Measurements from ENCODE around the gene CDH16. TPM values are rescaled to one million over a fixed set of nuclear protein-coding genes. Genes with fewer than 3 reads are reported as not detected.

The CDH16 gene
- total and polyA plus RNA-seq, 2 experiments from 2014 or later = not detected

GRCh38 chr16:66913711-66914110, 5.0 kb downstream of the CDH16 start (continued):
- TF ChIP-seq ZNF462 (CRISPR knock-in tag; IDR thresholded peaks at IDR 0.05) (no peak), EZH2 (IDR thresholded peaks at IDR 0.05; ENCODE audit: low read depth, unreplicated experiment) (no peak)

GRCh38 chr16:66913081-66913480, 5.6 kb downstream of the CDH16 start:
- Mint-ChIP-seq H3K9me3 (no peaks in the 10 kb centered on the region; the same call in 2 of the 3 replicates), H3K27me3 (ENCODE audit: insufficient read depth, low read depth, poor library complexity) (peaks cover 12% of the 10 kb centered on the region), H3K36me3 (ENCODE audit: low read depth) (no peaks in the 10 kb centered on the region), H3K4me1 (no peaks in the 10 kb centered on the region), H3K27ac (no peak overlapping the region), H3K4me3 (no peak overlapping the region)
- no peaks in the 10 kb centered on the region for H3K4me1 ChIP-seq (ENCODE audit: insufficient read depth)
- ATAC-seq = peak; percentile 87
- peak; percentile 75 for DNase-seq (ENCODE audit: low spot score)
- H3K4me3 ChIP-seq = no peak overlapping the region
- H3K27ac ChIP-seq (ENCODE audit: low read depth) = no peak overlapping the region
- H3K27me3 ChIP-seq (ENCODE audit: insufficient read depth) = no peaks in the 10 kb centered on the region
- H3K9me2 ChIP-seq (ENCODE audit: insufficient read depth) = no peaks in the 10 kb centered on the region
- no peak overlapping the region for H3K4me2 ChIP-seq
- H2AFZ ChIP-seq = no peak overlapping the region
- no peaks in the 10 kb centered on the region for H4K20me1 ChIP-seq (replicated peaks; ENCODE audit: insufficient read depth)
- H3K36me3 ChIP-seq (ENCODE audit: insufficient read depth) = no peaks in the 10 kb centered on the region
- no peaks in the 10 kb centered on the region for H3K79me2 ChIP-seq (replicated peaks; ENCODE audit: insufficient read depth)
- no peaks in the 10 kb centered on the region for H3F3A ChIP-seq (replicated peaks; ENCODE audit: low read depth)
- no peak for TF ChIP-seq ZNF114 (CRISPR knock-in tag; IDR thresholded peaks at IDR 0.05)
- no peak for TF ChIP-seq EZH2phosphoT487 (IDR thresholded peaks at IDR 0.05; ENCODE audit: unreplicated experiment)
- 0 out of 4 replicates have a peak, but pooled peaks of 1 of the 2 experiments have one; percentile 16 for TF ChIP-seq CTCF (conservative IDR thresholded peaks at IDR 0.05; ENCODE audit: low read depth in 2 of 2)
- no peak for TF ChIP-seq ZNF462 (CRISPR knock-in tag; IDR thresholded peaks at IDR 0.05)
- TF ChIP-seq POLR2AphosphoS5 (IDR thresholded peaks at IDR 0.05; ENCODE audit: low read depth) = no peak

All from GM23338 (cell line).